ENCODE results near the gene USP16. TPM values are rescaled to one million over a fixed set of nuclear protein-coding genes. Genes with fewer than 3 reads are reported as not detected.
A peak's percentile ranks its signal among the peaks of the same experiment; 100 is the strongest.

The USP16 gene
- total RNA-seq, 2 donors from 2014 or later = 29.0 to 35.6 TPM

DNA sequence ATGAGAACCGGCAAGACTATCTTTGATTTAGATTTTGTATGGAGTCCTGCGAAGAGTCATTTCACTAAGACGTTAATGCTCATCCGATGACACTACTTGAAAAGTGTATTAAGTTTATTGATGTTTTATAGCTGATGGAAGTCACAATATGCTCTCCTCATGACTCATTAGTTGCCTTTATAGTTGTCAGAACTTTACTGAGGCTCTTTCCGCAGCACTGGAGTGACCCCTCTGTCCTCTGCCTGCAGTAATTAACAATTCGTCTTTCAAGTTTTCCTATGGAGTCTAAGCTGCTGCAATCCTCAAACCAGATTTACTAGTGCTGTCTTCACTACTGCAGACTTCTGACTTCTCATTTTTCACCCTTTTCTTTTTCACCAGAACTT lies 853 bp downstream of the USP16 start:
- DNase-seq = no peak
- intact Hi-C loops (cut with DNase I) = loop anchor here in 1 of 2 donors (5.0 kb wide), 1 partner anchor 47 kb away; the partner anchor contains the start of gene CCT8
- peak in 1 of 2 donors; percentile 4 for ATAC-seq

DNA sequence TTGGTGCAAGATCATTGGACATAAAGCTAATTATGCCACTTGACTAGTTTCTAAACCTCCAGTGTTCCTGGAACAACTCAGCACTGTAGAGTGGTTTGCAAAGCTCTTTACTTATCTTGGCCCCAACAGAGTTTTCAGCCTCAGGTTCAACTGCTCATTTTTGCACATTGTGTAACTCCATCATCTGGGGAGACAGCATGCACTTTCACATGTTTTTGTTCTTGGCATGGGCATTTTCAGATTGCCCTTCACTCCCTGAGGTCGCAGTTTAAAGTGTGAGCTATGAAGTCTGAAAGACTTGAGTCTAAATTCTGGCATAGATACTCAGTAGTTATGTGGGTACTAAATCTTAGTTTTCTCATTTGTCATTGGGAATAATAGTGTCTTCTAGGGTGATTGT lies 5.1 kb downstream of the USP16 start:
- ATAC-seq = no peak
- no peak for DNase-seq
- intact Hi-C loops (cut with DNase I) = loop anchor here in 1 of 2 donors (5.0 kb wide), 1 partner anchor 43 kb away; the partner anchor contains the start of gene CCT8

DNA sequence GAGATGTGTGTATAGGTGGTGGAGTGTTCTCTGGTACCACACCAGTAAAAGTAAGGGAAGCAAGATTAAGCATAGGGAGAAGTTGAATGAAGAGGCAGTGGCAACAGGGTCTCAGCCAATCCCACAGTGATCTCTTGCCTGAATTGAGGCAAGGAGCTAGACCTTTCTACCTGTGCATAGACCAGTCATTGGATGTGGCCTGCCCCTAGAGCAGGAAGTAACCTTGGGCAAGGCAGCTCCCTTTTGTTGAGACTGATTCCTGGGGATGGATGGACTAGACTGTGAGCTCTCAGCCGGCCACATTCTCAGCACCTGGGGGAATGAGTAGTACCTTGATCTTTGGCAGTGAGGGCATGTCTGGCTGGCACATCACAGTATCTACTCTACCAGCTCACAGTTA lies 6.4 kb downstream of the USP16 start:
- DNase-seq (no peak), ATAC-seq (no peak)
- intact Hi-C loops (cut with DNase I) = no loop called here

DNA sequence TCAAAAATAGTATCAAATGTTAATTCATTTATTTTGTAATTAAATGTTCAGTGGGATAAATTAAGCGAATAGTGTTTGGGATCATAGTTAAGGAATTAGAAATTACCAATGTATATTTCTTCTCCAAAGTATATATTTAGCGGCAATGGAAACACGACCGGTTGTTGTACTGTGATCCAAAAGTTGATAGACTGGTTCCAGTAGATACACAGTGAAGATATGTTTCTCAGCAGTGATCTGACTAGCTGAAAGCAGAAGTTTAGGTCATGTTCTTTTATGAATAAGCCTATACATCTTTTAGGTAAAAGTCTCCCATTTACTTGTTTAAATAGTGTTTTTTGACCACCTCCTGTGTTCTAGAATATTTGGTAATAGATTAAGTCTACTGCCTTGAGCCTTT lies 8.8 kb downstream of the USP16 start:
- DNase-seq (no peak), ATAC-seq (no peak)

DNA sequence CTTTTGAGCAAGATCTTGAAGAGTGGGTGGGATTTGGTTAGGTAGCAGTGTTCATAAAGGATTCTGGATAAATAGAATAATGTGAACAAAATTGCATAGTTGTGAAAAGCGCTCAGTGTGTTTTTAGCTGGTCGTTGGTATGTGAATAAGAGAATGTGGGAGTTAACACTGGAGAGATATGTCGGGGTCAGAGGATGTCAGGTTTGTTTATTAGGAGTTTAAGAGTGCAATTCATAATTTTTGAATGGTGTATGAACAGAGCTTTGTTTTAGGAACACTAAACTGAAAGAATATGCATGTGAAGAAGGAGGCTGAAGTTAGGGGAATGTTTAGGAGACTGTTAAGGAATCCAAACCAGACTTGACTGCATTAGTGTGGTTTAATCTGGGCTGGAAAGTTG lies 9.4 kb downstream of the USP16 start:
- DNase-seq (no peak), ATAC-seq (peak in 1 of 2 donors; percentile 25)
- intact Hi-C loops (cut with DNase I) = no loop called here

More for the DNA sequence above, 8.8 kb downstream of the USP16 start:
- intact Hi-C loops (cut with DNase I) = no loop called here

DNA sequence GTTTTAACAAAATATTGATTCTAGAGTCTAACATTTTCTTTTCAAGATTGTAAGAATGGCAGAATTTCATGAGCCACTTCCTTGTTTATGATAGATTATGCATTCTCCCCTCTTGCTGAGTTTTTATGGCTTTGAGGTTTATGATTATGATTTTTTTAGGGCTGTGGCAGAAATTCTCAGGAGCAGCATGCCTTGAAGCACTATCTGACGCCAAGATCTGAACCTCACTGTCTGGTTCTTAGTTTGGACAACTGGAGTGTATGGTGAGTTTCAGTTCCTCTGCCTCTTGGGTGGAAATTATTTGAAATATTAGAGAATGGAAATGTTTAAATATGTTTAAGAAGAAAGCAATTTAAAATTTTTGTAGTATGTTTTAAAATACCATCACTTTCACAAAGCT lies 10.2 kb downstream of the USP16 start:
- ATAC-seq = no peak
- DNase-seq = no peak
- intact Hi-C loops (cut with DNase I) = no loop called here

DNA sequence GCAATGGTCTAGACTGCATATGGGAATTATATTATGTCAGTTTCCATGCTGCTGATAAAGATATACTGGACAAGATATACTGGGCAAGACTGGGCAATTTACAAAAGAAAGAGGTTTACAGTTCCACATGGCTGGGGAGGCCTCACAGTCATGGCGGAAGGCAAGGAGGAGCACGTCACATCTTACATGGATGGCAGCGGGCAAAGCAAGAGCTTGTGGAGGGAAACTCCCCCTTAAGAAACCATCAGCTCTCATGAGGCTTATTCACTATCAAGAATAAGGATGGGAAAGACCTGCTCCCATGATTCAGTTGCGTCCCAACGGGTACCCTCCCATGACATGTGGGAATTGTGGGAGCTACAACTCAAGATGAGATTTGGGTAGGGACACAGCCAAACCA lies 27.8 kb downstream of the USP16 start:
- DNase-seq (no peak), ATAC-seq (no peak)
- intact Hi-C loops (cut with DNase I) = no loop called here

DNA sequence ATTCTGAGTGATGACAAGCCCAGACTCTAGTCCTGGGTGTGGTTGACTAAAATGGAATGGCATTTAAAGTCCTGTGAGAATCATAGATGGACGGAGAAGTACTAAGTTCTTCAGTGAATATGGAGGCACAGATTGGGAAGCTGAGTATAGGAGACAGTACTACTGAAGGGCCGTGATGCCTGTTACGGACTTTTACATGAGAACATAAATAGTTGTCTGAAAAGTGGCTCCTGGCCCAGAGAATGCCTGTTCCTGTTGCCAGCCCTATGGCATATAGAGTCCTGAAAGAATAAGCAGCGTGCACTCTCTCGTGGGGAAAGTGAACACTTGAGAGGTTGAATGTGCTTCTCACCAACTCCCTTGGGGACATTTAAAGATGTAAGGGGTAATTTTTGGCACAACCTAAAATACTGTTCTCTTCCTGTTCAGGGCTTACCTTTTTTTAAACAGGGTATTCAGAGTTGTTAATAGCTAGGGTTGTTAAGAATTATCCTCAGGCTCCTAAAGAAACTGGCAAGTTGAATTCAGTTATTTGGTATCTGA lies 28.6 kb downstream of the USP16 start:
- DNase-seq (no peak), ATAC-seq (no peak)

DNA sequence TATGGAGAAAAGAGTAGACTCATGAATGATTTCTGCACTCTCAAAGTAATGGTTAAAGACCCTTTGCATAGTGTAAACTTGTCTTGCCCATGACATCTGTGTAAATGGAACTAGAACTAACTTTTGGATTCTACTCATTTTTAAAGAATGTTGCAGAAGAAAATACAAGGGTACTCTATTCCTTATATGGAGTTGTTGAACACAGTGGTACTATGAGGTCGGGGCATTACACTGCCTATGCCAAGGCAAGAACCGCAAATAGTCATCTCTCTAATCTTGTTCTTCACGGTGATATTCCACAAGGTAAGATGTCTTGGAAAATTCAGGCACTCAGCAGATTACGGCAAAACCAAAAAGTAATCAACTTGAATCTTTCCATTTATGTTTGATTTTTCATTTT lies 29.2 kb downstream of the USP16 start:
- no peak for DNase-seq
- ATAC-seq = no peak
- intact Hi-C loops (cut with DNase I) = no loop called here

More for the DNA sequence above, 28.6 kb downstream of the USP16 start:
- intact Hi-C loops (cut with DNase I) = no loop called here

DNA sequence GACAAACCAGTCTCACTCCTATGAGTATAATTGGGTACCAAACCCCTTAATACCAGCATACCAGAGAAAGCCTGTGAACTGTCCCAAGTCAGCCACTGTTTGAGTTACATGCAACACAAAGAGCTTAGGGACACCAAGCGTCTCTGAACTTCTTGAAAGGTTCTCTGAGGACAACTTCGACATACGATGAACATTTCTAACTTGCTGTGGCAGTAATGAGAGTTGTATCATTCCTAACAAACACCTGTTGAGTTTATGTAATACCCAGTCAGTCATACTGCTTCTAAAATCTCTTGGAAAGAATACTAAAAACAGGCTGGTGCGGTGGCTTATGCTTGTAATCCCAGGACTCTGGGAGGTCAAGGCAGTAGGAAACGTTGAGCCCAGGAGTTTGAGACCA lies 30.6 kb downstream of the USP16 start:
- no peak for DNase-seq
- ATAC-seq = no peak
- intact Hi-C loops (cut with DNase I) = no loop called here

DNA sequence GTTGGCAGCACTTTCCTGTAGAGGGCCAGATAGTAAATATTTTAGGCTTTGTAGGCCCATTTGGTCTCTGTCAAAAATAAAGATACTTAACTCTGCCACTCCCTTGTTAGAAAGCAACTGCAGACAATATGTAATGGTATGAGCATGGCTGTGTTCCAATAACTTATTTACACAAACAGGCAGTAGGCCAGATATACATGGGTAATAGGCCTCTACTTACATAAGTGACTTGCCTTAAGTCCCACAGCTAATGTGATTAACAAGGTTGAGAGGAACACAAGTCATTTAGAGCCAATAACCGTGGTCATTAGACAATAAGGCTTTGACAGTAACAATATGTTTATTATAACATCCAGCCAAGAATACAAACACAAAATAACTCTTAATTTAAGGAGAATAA lies 31.5 kb downstream of the USP16 start:
- no peak for DNase-seq
- intact Hi-C loops (cut with DNase I) = no loop called here
- ATAC-seq = no peak

DNA sequence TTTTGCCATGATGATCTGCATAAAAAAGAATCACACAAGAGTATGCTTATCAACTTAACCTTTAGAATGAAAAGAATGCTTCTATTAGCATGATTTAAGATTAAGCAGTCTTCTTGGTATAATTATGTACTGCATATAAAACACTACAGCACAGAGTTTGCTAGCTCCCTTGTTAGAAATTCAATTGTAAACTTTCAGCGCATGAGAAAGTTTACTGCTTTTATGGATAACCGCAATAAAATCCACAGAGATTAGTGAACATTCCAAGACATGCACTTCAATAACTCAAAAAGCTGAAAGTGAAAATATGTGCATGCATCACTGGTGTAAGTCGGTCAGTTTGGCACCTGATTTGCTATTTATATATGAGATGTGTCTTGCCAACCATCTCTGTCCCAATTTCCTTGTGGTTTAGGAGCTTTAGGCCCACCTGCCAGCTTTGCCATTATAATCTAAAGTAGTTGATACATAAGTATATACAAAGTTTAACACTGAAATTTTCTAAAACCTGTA lies 32.1 kb downstream of the USP16 start:
- no peak for ATAC-seq
- DNase-seq = no peak
- intact Hi-C loops (cut with DNase I) = no loop called here

DNA sequence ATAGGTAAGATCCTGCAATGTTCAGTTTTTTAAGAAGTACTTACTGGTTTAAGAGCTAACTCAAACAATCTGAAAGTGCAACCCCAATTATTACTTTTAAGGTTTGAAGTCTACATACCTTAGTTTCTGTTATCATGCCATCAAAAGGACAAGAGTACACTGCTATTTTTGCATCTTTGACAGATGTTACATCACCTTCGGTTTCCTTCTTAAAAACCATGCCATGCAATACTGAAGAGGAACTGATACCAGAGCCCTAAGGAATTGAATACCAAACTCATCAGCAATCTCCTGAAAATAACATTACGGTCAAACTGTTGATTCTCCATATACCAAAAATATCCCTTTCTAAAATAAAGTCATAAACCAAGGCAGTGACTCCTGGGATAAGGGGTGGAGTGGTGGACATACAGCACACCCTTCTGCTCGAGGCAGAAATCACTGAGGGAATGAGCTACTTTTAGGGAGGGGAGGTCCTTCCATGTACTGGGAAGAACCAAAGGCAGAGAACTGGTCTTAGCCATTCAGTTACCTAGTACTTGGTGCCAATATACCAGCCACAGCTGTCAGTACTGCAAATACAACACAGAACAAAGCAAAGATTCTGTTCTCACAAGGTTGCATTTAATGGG lies 40.5 kb downstream of the USP16 start:
- peak in 1 of 2 donors; percentile 15 for ATAC-seq
- no peak for DNase-seq
- intact Hi-C loops (cut with DNase I) = loop anchor here in 1 of 2 donors (10.0 kb wide), 1 partner anchor 90 kb away; no protein-coding TSS in a partner anchor

DNA sequence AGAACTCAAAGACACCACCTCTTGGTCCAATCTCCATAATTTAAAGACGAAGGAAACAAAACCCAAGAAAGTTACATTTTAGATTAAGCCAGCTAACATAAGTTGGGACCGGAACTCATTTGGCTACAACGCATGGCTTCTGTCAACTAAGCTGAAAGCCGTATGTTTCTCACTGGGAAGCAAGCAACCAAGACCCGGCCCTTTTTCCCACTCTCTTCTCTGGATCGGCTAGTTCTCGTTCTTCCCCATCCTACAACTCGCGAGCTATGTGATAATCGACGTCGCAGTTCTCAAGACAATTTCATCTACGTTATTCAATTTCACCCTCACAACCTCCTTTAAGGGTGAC lies 48.4 kb downstream of the USP16 start:
- ATAC-seq (peak; percentile 2), DNase-seq (no peak)
- intact Hi-C loops (cut with DNase I) = loop anchor here in 1 of 2 donors (5.0 kb wide), 1 partner anchor 46 kb away; no protein-coding TSS in a partner anchor

DNA sequence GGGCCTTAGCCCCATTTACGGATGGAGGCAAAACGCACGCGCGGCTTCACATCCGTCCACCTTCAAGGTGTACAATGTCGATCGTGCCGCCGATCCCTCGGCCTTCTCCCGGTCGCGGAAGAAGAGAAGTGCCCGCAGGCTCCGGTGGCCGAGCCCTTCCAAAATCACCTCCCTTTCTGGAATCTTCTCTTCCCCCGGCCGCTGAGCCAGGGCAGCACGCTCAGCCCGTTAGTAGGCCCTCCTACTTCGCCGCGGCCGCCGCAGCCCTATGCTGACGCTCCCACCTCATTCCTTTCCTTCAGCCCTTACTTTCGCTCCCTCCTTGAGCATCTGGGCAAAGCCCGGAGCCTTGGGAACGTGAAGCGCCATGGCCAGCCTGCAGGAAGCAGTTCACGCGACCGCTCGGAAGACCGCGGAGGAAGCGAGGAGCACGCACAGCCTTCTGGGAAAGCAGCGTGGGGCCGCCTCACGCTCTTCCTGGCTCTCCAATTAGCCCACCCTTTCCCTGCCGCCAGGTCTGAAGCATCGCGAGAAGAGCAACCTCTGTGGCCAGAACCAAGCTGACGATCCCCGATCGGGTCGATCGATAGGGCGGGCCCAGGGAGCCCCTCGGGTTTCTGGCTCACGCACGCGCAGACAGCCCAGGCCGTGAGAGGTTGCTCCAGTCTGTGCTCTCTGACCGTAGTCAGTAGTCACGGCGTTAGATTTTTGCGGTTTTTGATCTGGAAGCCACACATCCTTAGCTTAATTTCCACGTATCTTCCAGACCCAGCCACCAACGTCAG lies 48.9 kb downstream of the USP16 start, which contains the start of gene CCT8:
TSS of gene CCT8 (minus strand) at position 427 of the 785 bp plus-strand sequence. CDS start at position 369, 58 bp downstream.
- intact Hi-C loops (cut with DNase I) = loop anchor here in 1 of 2 donors (5.0 kb wide), 1 partner anchor 46 kb away; no protein-coding TSS in a partner anchor
- ATAC-seq (peak; percentile 98 to 99), DNase-seq (peak; percentile 99)

DNA sequence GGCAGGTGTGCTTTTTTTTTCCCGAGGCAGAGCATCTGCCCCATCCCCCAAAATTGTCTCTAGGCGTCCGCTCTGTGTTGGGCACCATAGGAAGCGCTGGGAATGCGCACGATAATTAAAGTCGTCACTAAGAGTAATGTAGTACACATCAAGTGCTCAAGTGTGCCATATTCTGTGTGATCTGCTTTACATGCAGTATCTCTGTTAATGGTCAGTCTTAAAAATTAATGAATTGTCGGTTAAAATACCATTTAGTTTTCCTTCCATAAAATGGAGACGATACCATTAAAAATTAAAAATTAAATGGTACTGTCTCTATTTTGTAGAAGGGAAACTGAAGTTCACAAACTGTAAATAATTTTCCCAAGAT lies 49.5 kb downstream of the USP16 start:
- intact Hi-C loops (cut with DNase I) = loop anchor here in 1 of 2 donors (5.0 kb wide), 1 partner anchor 47 kb away; no protein-coding TSS in a partner anchor
- DNase-seq (no peak), ATAC-seq (peak; percentile 17 to 29)

DNA sequence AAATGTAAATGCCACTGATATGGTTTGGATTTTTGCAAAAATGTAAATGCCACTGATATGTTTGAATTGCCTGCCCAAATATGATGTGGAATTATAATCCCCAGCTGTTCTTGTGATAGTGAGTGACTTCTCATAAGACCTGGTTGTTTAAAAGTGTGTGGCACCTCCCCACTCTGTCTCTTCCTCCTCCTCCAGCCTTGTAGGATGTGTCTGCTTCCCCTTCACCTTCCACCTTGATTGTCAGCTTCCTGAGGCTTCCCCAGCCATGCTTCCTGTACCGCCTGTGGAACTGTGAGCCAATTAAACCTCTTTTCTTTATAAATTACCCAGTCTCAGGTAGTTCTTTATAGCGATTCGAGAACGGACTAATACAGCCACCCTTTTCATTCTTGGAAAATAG lies 50.3 kb downstream of the USP16 start:
- ATAC-seq = no peak
- no peak for DNase-seq
- intact Hi-C loops (cut with DNase I) = loop anchor here in 1 of 2 donors (5.0 kb wide), 2 partner anchors 47 to 228 kb away; no protein-coding TSS in a partner anchor

DNA sequence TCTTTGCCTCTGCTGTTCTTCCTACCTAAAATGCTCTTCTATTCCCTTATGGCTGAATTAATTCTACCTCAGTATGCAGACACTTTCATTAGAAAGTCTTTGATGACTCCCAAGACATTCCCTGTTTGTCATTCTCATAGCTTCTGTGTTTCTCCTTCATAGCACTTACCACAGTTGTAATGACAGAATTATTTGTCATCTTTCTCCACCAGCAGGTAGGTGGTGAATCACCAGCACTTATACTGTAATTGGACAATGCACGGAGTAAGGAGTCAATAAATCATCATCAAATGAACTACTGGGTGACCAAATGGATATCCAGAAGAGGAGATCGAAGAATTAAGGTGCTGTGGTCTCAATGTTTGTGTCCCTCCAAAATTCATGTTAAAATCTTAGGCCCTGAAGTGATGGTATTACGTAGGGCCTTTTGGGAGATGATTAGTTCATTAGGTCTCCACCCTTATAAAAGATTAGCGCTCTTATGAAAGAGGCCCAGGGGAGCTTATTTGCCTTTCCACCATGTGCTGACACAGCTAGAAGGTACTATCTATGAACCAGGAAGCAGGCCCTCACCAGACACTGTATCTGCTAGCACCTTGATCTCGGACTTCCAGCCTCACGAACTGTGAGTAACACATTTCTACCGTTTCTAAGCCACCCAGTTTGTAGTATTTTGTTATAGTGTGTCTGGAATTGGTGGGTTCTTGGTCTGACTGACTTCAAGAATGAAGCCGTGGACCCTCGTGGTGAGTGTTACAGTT lies 51.4 kb downstream of the USP16 start:
- intact Hi-C loops (cut with DNase I) = loop anchor here in 1 of 2 donors (5.0 kb wide), 1 partner anchor 226 kb away; no protein-coding TSS in a partner anchor
- no peak for ATAC-seq
- no peak for DNase-seq
